GM12875 (cell line): ENCODE data around the gene TUBA4B.

Experiments
- H3K4me3 ChIP-seq: one replicate; pipeline ENCODE4 v1.5.1; 2011; ENCODE audit warnings: low read depth, low read length, control low read depth
- CTCF ChIP-seq: IDR thresholded peaks from 2 replicates; pipeline ENCODE4 v1.5.1; 2011; ENCODE audit warnings: low read depth, mild to moderate bottlenecking, control low read depth, inconsistent platforms, low read length, moderate library complexity, borderline replicate concordance; ENCODE audit not compliant: insufficient read depth

The TUBA4B gene

GRCh38 chr2:219294356-219295351 is 41.6 kb downstream of the TUBA4B start:
- peak; percentile 100 for TF ChIP-seq CTCF
- peak overlapping the region; percentile 57 for H3K4me3 ChIP-seq

GRCh38 chr2:219296142-219296541 is 43.1 kb downstream of the TUBA4B start:
- H3K4me3 ChIP-seq = no peak overlapping the region

GRCh38 chr2:219296631-219297391 is 43.8 kb downstream of the TUBA4B start:
- no peak for TF ChIP-seq CTCF
- no peak overlapping the region for H3K4me3 ChIP-seq

More at GRCh38 chr2:219296142-219296541, 43.1 kb downstream of the TUBA4B start:
- no peak for TF ChIP-seq CTCF

- no peak for TF ChIP-seq CTCF
These were observed 44.9 kb downstream of the TUBA4B start for GRCh38 chr2:219297766-219298456.

GRCh38 chr2:219298759-219299371 is 45.8 kb downstream of the TUBA4B start:
- TF ChIP-seq CTCF = peak; percentile 99
- no peak overlapping the region for H3K4me3 ChIP-seq

More at GRCh38 chr2:219297766-219298456, 44.9 kb downstream of the TUBA4B start:
- H3K4me3 ChIP-seq = no peak overlapping the region

GRCh38 chr2:219299372-219299760 is 46.3 kb downstream of the TUBA4B start:
- TF ChIP-seq CTCF = no peak
- no peak overlapping the region for H3K4me3 ChIP-seq
